Measurements from ENCODE around the gene RABGAP1L. TPM values are rescaled to one million over a fixed set of nuclear protein-coding genes. Genes with fewer than 3 reads are reported as not detected.

Gene RABGAP1L
- total RNA-seq, 1 donor: 29.8 TPM

- TF ChIP-seq, protein P1, sequence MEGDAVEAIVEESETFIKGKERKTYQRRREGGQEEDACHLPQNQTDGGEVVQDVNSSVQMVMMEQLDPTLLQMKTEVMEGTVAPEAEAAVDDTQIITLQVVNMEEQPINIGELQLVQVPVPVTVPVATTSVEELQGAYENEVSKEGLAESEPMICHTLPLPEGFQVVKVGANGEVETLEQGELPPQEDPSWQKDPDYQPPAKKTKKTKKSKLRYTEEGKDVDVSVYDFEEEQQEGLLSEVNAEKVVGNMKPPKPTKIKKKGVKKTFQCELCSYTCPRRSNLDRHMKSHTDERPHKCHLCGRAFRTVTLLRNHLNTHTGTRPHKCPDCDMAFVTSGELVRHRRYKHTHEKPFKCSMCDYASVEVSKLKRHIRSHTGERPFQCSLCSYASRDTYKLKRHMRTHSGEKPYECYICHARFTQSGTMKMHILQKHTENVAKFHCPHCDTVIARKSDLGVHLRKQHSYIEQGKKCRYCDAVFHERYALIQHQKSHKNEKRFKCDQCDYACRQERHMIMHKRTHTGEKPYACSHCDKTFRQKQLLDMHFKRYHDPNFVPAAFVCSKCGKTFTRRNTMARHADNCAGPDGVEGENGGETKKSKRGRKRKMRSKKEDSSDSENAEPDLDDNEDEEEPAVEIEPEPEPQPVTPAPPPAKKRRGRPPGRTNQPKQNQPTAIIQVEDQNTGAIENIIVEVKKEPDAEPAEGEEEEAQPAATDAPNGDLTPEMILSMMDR (IDR thresholded peaks at IDR 0.05; ENCODE audit: insufficient read depth, low read depth, low read length): no peak
- DNase-seq (ENCODE audit: low read depth): peak; percentile 68
- no peak overlapping the region for H3K4me3 ChIP-seq (ENCODE audit: low read depth, low read length)
Observed at GRCh38 chr1:174968750-174969244, 809.5 kb downstream of the RABGAP1L start.

GRCh38 chr1:174969977-174970376 is 810.7 kb downstream of the RABGAP1L start:
- TF ChIP-seq, protein P1 (IDR thresholded peaks at IDR 0.05; ENCODE audit: insufficient read depth, low read depth, low read length): no peak
- no peak overlapping the region for H3K4me3 ChIP-seq (ENCODE audit: low read depth, low read length)
- no peak for DNase-seq (ENCODE audit: low read depth)

- H3K4me3 ChIP-seq (ENCODE audit: low read depth, low read length): no peak overlapping the region
- TF ChIP-seq, protein P1 (IDR thresholded peaks at IDR 0.05; ENCODE audit: insufficient read depth, low read depth, low read length): no peak
- no peak for DNase-seq (ENCODE audit: low read depth)
Observed at GRCh38 chr1:174971466-174971865, 812.1 kb downstream of the RABGAP1L start.

DNA sequence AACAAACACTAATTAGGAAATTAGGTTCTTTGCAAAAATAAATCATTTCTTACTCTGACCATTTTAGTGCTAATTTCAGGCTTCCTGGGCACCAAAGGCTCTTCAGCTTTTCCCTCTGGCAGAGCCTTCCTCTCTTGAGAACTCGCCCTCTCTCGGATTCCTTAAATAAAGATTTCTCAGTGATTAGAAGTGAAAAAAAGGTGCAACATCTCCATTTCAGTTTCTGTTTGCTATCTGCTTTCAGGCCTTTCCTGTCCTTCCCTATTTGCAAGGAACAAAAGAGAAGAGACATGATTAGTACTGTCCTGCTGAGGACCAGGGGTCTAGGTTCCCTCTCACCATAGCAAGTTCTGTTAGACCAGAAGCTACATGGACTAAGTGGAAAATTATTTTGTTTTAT is 812.6 kb downstream of the RABGAP1L start:
- no peak overlapping the region for H3K4me3 ChIP-seq (ENCODE audit: low read depth, low read length)
- no peak for DNase-seq (ENCODE audit: low read depth)
- TF ChIP-seq, protein P1 (IDR thresholded peaks at IDR 0.05; ENCODE audit: insufficient read depth, low read depth, low read length): no peak

- no peak overlapping the region for H3K4me3 ChIP-seq (ENCODE audit: low read depth, low read length)
- DNase-seq (ENCODE audit: low read depth): no peak
- TF ChIP-seq, protein P1 (IDR thresholded peaks at IDR 0.05; ENCODE audit: insufficient read depth, low read depth, low read length): no peak
Observed at GRCh38 chr1:174974711-174975119, 815.4 kb downstream of the RABGAP1L start.

GRCh38 chr1:174975764-174976163 is 816.4 kb downstream of the RABGAP1L start:
- TF ChIP-seq, protein P1 (IDR thresholded peaks at IDR 0.05; ENCODE audit: insufficient read depth, low read depth, low read length): no peak

More at GRCh38 chr1:174975764-174976163, 816.4 kb downstream of the RABGAP1L start:
- DNase-seq (ENCODE audit: low read depth): no peak
- H3K4me3 ChIP-seq (ENCODE audit: low read depth, low read length): no peak overlapping the region
